Body of pancreas (tissue), 4 donors: Measurements from ENCODE around the gene PTCD1. TPM values are rescaled to one million over a fixed set of nuclear protein-coding genes. Genes with fewer than 3 reads are reported as not detected.

Source experiments
- ATAC-seq: fragments of 150-250 bp; one replicate; pipeline ENCODE4 v1.9.1; 2016
- DNase-seq, 4 donors: peaks; one replicate each; pipeline ENCODE4 v3.0.0-alpha.2; 2019
- H3K27ac ChIP-seq, 4 donors: fragments of 200-600 bp; sonication (generic); 1 replicate in 3 of 4; 2 replicates in 1 of 4; pipeline versions ENCODE4 v1.5.1 to v1.6.1; 2016 to 2019; ENCODE audit warnings: mild to moderate bottlenecking in 1 of 4, mixed read lengths in 1 of 4, moderate library complexity in 1 of 4
- H3K27me3 ChIP-seq, 2 donors: fragments of 200-600 bp; sonication (generic); one replicate each; pipeline ENCODE4 v1.6.0; 2016; ENCODE audit warnings: mild to moderate bottlenecking in 1 of 2
- H3K36me3 ChIP-seq, 2 donors: fragments of 200-600 bp; sonication (generic); replicated peaks in 1 of 2; 2 replicates each; pipeline ENCODE4 v1.5.1; 2016; ENCODE audit warnings: low read depth in 2 of 2; ENCODE audit not compliant: insufficient read depth in 1 of 2
- H3K4me1 ChIP-seq: fragments of 200-600 bp; sonication (generic); one replicate; pipeline ENCODE4 v1.6.0; 2016
- H3K4me3 ChIP-seq, 2 donors: fragments of 200-600 bp; sonication (generic); 1 replicate in 1 of 2; 2 replicates in 1 of 2; pipeline ENCODE4 v1.5.1; 2016 to 2019
- H3K9me3 ChIP-seq, 3 donors: fragments of 200-600 bp; sonication (generic); 1 replicate in 2 of 3; 2 replicates in 1 of 3; pipeline ENCODE4 v1.5.1; 2016
- POLR2A ChIP-seq, 3 donors: fragments of 450-650 bp; IDR thresholded peaks; one replicate each; pipeline ENCODE4 v1.6.1; 2016; ENCODE audit warnings: antibody characterized with exemption in 3 of 3, mild to moderate bottlenecking in 2 of 3
- WGBS, 2 donors: methylation state at CpG; one replicate each; pipeline ENCODE4 v1.1.5; 2017; 5-methylcytosine and 5-hydroxymethylcytosine counted together
- intact Hi-C: fragments of 100-400 bp; cut with DNase I; formaldehyde crosslinking; loops from one replicate; pipeline ENCODE4 v1.15.1; 2023
- total RNA-seq, 2 donors: library from RNA; depleted of rRNA; stranded (reverse); fragments of >200 nt; gene quantifications; one replicate each; pipeline ENCODE4 v1.1.0, GENCODE V29; 2016
- TF ChIP-seq, protein P1 (sequence below), 7 experiments: fragments of 450-650 bp in 4 of 7; fragments of 200-600 bp in 3 of 7; sonication (generic) in 3 of 7; IDR thresholded peaks; one replicate each; pipeline ENCODE4 v1.5.1; 2016 to 2019; ENCODE audit warnings: antibody characterized with exemption in 7 of 7

PTCD1 gene
- total RNA-seq, 2 donors from 2014 or later: 1.6 to 3.4 TPM

DNA sequence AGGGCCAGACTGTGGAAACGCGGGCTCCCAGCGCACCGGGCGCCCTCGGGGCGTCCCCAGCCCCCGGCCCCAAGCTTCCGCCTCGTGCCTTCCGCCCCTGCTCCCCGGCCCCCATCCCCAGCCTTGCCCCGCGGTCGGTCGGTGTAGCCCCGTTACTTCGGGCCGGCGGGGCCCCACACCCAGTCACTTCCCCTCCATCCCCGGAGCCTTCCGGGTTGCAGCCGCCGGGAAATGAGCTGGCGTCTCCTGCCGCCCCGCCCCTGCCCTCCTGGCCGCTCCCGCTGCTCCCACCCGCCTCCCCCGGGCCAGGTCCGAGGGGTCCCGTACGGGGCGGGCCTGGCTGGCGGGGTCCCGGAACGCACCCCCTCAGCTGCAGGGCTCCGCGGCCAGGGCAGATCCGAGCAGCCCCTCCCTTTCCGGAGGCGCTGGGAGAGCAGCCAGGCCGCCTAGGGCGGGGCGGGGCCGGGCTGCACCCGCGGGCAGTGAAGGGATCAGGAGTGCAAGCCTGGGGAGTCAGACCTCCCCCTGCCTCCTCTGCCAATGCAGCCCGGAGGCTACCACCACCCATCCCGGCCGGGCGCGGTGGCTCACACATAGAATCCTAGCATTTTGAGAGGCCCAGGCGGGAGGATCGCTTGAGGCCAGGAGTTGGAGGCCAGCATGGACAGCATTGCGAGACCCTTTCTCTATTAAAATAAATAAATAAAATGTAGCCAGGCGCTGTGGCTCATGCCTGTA is 63.4 kb downstream of the PTCD1 start:
- Histone ChIP-seq H3K4me1 (peaks cover 38% of the 10 kb centered on the region), H3K4me3 (peak overlapping the region; percentile 92 to 94), H3K27ac (peak overlapping the region; percentile 76 to 93 (median 85)), H3K9me3 (no peaks in the 10 kb centered on the region), H3K36me3 (no peaks in the 10 kb centered on the region), H3K27me3 (no peaks in the 10 kb centered on the region)
- 5 to 17% methylated on average over 6 to 53 of the region's 58 CpGs for WGBS, 2 donors
- DNase-seq (peak; percentile 69 to 75 (median 70)), ATAC-seq (peak; percentile 62)
- intact Hi-C loops: no loop called here
- TF ChIP-seq POLR2A (IDR thresholded peaks at IDR 0.05): peak in 1 of 3 donors; percentile 8
- TF ChIP-seq, protein P1, sequence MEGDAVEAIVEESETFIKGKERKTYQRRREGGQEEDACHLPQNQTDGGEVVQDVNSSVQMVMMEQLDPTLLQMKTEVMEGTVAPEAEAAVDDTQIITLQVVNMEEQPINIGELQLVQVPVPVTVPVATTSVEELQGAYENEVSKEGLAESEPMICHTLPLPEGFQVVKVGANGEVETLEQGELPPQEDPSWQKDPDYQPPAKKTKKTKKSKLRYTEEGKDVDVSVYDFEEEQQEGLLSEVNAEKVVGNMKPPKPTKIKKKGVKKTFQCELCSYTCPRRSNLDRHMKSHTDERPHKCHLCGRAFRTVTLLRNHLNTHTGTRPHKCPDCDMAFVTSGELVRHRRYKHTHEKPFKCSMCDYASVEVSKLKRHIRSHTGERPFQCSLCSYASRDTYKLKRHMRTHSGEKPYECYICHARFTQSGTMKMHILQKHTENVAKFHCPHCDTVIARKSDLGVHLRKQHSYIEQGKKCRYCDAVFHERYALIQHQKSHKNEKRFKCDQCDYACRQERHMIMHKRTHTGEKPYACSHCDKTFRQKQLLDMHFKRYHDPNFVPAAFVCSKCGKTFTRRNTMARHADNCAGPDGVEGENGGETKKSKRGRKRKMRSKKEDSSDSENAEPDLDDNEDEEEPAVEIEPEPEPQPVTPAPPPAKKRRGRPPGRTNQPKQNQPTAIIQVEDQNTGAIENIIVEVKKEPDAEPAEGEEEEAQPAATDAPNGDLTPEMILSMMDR (IDR thresholded peaks at IDR 0.05): no peak

DNA sequence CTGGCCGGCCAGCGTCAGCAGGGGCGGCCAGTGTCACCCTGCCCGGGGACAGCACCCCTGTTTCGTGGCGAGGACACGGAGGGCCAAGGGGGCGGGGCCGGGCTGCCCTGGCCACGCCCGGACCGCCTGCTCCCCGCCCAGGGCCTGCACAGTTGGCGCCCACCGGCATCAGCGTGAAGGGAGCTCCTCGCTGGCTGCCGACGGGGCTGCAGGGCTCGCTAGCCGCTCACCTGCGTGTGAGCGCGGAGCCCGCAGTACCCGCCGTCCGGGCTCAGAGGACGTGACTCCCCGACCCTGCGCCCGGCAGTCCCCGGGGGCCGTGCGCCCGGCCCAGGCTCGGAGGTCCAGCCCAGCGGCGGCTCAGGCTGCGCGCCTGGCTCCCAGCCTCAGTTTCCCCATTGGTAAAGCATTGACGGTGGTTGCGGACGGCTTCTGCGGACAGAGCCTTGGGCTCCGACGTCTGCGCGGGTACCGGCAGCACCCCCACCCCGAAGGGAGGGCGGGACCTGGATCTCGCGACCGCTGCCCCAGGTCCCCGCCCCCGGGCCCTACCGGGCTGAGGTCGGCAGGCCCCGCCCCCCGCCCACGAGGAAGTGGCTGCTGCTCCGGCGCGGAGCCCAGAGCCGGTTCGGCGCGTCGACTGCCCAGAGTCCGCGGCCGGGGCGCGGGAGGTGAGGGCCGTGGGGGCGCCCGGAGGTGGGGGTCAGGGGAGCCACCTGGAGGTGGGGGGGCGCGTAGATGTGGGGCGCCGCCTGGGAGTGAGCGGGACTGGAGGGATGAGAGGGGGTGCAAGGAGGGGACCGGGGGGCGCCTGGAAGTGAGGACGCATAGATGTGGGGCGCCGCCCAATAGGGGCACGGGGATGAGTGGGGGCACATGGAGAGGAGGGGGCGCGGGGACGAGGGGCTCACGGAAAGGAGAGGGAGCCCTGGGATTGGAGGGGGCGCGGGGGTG is 64.2 kb downstream of the PTCD1 start, which contains the start of gene ARPC1B:
Gene ARPC1B (plus strand): TSS at position 620 of the 954 bp plus-strand sequence. CDS start 10,985 bp downstream, outside the sequence.
- peak; percentile 82 to 89 (median 86) for DNase-seq
- H3K4me3 ChIP-seq: peak within 1 kb of the TSS; percentile 92 to 94
- peak within 1 kb of the TSS; percentile 76 to 93 (median 85) for H3K27ac ChIP-seq
- WGBS, 2 donors: 0 to 2% methylated on average over 7 to 75 of the region's 95 CpGs
- H3K9me3 ChIP-seq: no peaks in the 10 kb centered on the region
- H3K36me3 ChIP-seq: no peaks in the 10 kb centered on the region
- no peaks in the 10 kb centered on the region for H3K27me3 ChIP-seq
- H3K4me1 ChIP-seq: peaks cover 38% of the 10 kb centered on the region
- ATAC-seq: peak; percentile 80
- TF ChIP-seq, protein P1 (IDR thresholded peaks at IDR 0.05): no peak
- peak; percentile 25 to 77 (median 64) for TF ChIP-seq POLR2A (IDR thresholded peaks at IDR 0.05)
- intact Hi-C loops: no loop called here

DNA sequence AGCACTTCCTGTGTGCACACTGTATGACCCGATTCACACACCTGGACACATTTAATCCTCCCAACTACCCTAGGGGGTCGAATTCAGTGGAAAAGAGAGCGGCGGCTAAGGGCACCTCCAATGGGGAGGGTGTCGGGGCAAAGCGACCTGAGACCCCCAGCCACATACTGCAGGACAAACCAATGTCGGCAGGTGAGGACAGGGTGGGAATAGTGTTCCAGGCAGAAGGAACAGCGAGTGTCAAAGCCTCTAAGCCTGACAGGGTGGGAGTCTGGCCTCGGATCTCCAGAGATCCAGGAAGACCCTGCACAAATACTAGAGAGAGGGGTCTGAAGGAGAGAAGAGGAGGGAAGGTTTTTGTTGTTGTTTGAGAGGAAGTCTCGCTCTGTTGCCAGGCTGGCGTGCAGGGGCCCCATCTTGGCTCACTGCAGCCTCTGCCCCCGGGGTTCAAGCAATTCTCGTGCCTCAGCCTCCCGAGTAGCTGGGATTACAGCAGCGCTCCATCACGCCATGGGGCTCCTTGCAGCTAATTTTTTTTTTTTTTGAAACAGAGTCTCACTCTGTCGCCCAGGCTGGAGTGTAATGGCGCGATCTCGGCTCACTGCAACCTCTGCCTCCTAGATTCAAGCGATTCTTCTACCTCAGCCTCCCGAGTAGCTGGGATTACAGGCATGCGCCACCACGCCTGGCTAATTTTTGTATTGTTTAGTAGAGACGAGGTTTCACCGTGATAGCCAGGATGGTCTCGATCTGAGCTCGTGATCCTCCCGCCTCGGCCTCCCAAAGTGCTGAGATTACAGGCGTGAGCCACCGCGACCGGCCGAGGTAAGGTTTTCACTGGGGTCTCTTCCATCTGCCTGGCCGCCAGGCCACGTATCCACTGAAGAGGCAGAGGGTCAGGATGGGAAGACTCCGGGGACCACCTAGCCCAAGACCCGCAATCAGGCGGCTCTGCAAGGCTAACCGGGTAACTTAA is 65.2 kb downstream of the PTCD1 start:
- DNase-seq (no peak), ATAC-seq (no peak)
- no peak overlapping the region for H3K4me3 ChIP-seq
- TF ChIP-seq POLR2A (IDR thresholded peaks at IDR 0.05): no peak
- TF ChIP-seq, protein P1 (IDR thresholded peaks at IDR 0.05): no peak
- H3K27me3 ChIP-seq: no peaks in the 10 kb centered on the region
- H3K36me3 ChIP-seq: no peaks in the 10 kb centered on the region
- no peaks in the 10 kb centered on the region for H3K9me3 ChIP-seq
- intact Hi-C loops: no loop called here
- 78 to 83% methylated on average over 41 of the region's 41 CpGs for WGBS, 2 donors
- peak overlapping the region; percentile 76 to 93 (median 85) for H3K27ac ChIP-seq
- H3K4me1 ChIP-seq: peaks cover 38% of the 10 kb centered on the region
